Iris pigment epithelial cell (primary cell): ENCODE data around the gene PRDM10.

Experiments
- DNase-seq: peaks from one replicate; pipeline ENCODE4 v3.0.0-alpha.2; 2011; ENCODE audit warnings: low read depth

Gene PRDM10

GRCh38 chr11:129895126-129896041 lies 107.3 kb downstream of the PRDM10 start, which contains the start of gene NFRKB:
TSS of gene NFRKB (minus strand) at chr11:129895578. CDS start at chr11:129892849, 2,729 bp downstream.
- peak; percentile 59 for DNase-seq

- DNase-seq, result peak; percentile 5
These were observed 108.1 kb downstream of the PRDM10 start for GRCh38 chr11:129894278-129895125.

GRCh38 chr11:129888451-129888850 lies 114.2 kb downstream of the PRDM10 start:
- DNase-seq, result no peak

GRCh38 chr11:129885381-129885780 lies 117.3 kb downstream of the PRDM10 start:
- DNase-seq, result no peak

GRCh38 chr11:129884581-129884980 lies 118.1 kb downstream of the PRDM10 start:
- DNase-seq, result no peak

- peak; percentile 37 for DNase-seq
These were observed 121.0 kb downstream of the PRDM10 start for GRCh38 chr11:129881570-129882170.

GRCh38 chr11:129880311-129880710 lies 122.3 kb downstream of the PRDM10 start:
- no peak for DNase-seq

GRCh38 chr11:129871914-129872313 lies 130.7 kb downstream of the PRDM10 start:
- no peak for DNase-seq

GRCh38 chr11:129868626-129869025 lies 134.0 kb downstream of the PRDM10 start:
- DNase-seq, result peak; percentile 82

GRCh38 chr11:129866311-129866710 lies 136.3 kb downstream of the PRDM10 start:
- no peak for DNase-seq

GRCh38 chr11:129865701-129866100 lies 136.9 kb downstream of the PRDM10 start:
- DNase-seq, result no peak

- DNase-seq, result no peak
These were observed 137.8 kb downstream of the PRDM10 start for GRCh38 chr11:129864811-129865210.

- peak; percentile 96 for DNase-seq
These were observed 140.7 kb downstream of the PRDM10 start for GRCh38 chr11:129861702-129862522.

- no peak for DNase-seq
These were observed 146.6 kb downstream of the PRDM10 start for GRCh38 chr11:129856036-129856435.

- DNase-seq, result no peak
These were observed 147.5 kb downstream of the PRDM10 start for GRCh38 chr11:129855086-129855485.

- no peak for DNase-seq
These were observed 148.3 kb downstream of the PRDM10 start for GRCh38 chr11:129854232-129854805.

GRCh38 chr11:129853518-129854231 lies 149.0 kb downstream of the PRDM10 start:
- peak; percentile 50 for DNase-seq

- peak; percentile 49 for DNase-seq
These were observed 150.4 kb downstream of the PRDM10 start for GRCh38 chr11:129852125-129852740.
